HEK293 (cell line): Measurements from ENCODE around the gene TEX14.

Experiments
- CTCF ChIA-PET: fragments of 350-600 bp; formaldehyde crosslinking; extraction: SDS; loops from one replicate; lab custom pipeline; 2021; ENCODE audit warnings: antibody characterized with exemption; lab: Yijun Ruan, JAX
- POLR2A ChIA-PET: fragments of 300-600 bp; formaldehyde crosslinking; extraction: SDS; loops from one replicate; lab custom pipeline; 2020; ENCODE audit warnings: antibody characterized with exemption, inconsistent platforms; lab: Yijun Ruan, JAX
- H3K27ac ChIP-seq: fragments of 200-500 bp; sonication (Bioruptor generic); 2 replicates; pipeline ENCODE4 v1.5.1; 2014; ENCODE audit warnings: low read depth, low read length, control low read depth, inconsistent platforms; ENCODE audit errors: extremely low read depth
- H3K36me3 ChIP-seq, 2 experiments: fragments of 200-500 bp in 1 of 2; sonication (Bioruptor generic) in 1 of 2; 1 replicate in 1 of 2; 2 replicates in 1 of 2; pipeline ENCODE4 v1.5.1; 2014 to 2017; ENCODE audit warnings: inconsistent platforms in 2 of 2, low read length in 2 of 2; ENCODE audit not compliant: control insufficient read depth in 2 of 2, insufficient read depth in 1 of 2
- H3K4me1 ChIP-seq: fragments of 200-500 bp; sonication (Bioruptor generic); 2 replicates; pipeline ENCODE4 v1.5.1; 2014; ENCODE audit warnings: mild to moderate bottlenecking, low read length, inconsistent platforms; ENCODE audit not compliant: control insufficient read depth, insufficient read depth
- H3K4me3 ChIP-seq: 2 replicates; pipeline ENCODE4 v1.5.1; 2011; ENCODE audit warnings: low read depth, mild to moderate bottlenecking, control low read depth, low read length, moderate library complexity
- H3K9me3 ChIP-seq: fragments of 200-500 bp; sonication (Bioruptor generic); 2 replicates; pipeline ENCODE4 v1.5.1; 2014; ENCODE audit warnings: low read depth, low read length, inconsistent platforms; ENCODE audit not compliant: control insufficient read depth, insufficient read depth
- BCL6B ChIP-seq: fragments of 450-650 bp; formaldehyde crosslinking; IDR thresholded peaks from 2 replicates; pipeline ENCODE4 v1.5.1; 2017; ENCODE audit warnings: missing biosample characterization, missing genetic modification characterization
- KLF9 ChIP-seq: fragments of 450-650 bp; formaldehyde crosslinking; IDR thresholded peaks from 2 replicates; pipeline ENCODE4 v1.5.1; 2016; ENCODE audit warnings: missing biosample characterization, missing genetic modification characterization, low read depth
- PRDM10 ChIP-seq: fragments of 450-650 bp; formaldehyde crosslinking; IDR thresholded peaks from 2 replicates; pipeline ENCODE4 v1.5.1; 2016; ENCODE audit warnings: missing biosample characterization, missing genetic modification characterization
- PRDM4 ChIP-seq: fragments of 450-650 bp; formaldehyde crosslinking; IDR thresholded peaks from 2 replicates; pipeline ENCODE4 v1.5.1; 2017; ENCODE audit warnings: missing biosample characterization, missing genetic modification characterization
- REPIN1 ChIP-seq: fragments of 450-650 bp; formaldehyde crosslinking; IDR thresholded peaks from 2 replicates; pipeline ENCODE4 v1.5.1; 2017; ENCODE audit warnings: missing biosample characterization, missing genetic modification characterization, low read depth
- ZBTB26 ChIP-seq: fragments of 450-650 bp; formaldehyde crosslinking; optimal IDR thresholded peaks from 2 replicates; pipeline ENCODE3; 2016; ENCODE audit warnings: missing biosample characterization, mild to moderate bottlenecking, missing genetic modification characterization
- ZFP41 ChIP-seq: fragments of 450-650 bp; formaldehyde crosslinking; IDR thresholded peaks from 2 replicates; pipeline ENCODE4 v1.5.1; 2016; ENCODE audit warnings: missing biosample characterization, missing genetic modification characterization, borderline replicate concordance
- ZNF133 ChIP-seq: fragments of 450-650 bp; formaldehyde crosslinking; IDR thresholded peaks from 2 replicates; pipeline ENCODE4 v1.5.1; 2016; ENCODE audit warnings: missing biosample characterization, missing genetic modification characterization
- ZNF138 ChIP-seq: fragments of 450-650 bp; formaldehyde crosslinking; IDR thresholded peaks from 2 replicates; pipeline ENCODE4 v1.5.1; 2016; ENCODE audit warnings: missing biosample characterization, missing genetic modification characterization, borderline replicate concordance
- ZNF157 ChIP-seq: fragments of 450-650 bp; formaldehyde crosslinking; IDR thresholded peaks from 2 replicates; pipeline ENCODE4 v1.5.1; 2016; ENCODE audit warnings: missing biosample characterization, missing genetic modification characterization
- ZNF184 ChIP-seq: fragments of 450-650 bp; IDR thresholded peaks from 2 replicates; pipeline ENCODE4 v1.5.1; 2018; ENCODE audit warnings: missing biosample characterization, mild to moderate bottlenecking, missing genetic modification characterization
- ZNF2 ChIP-seq: fragments of 450-650 bp; formaldehyde crosslinking; IDR thresholded peaks from 2 replicates; pipeline ENCODE4 v1.5.1; 2016; ENCODE audit warnings: missing biosample characterization, missing genetic modification characterization
- ZNF311 ChIP-seq: fragments of 450-650 bp; formaldehyde crosslinking; IDR thresholded peaks from 2 replicates; pipeline ENCODE4 v1.5.1; 2017; ENCODE audit warnings: missing biosample characterization, missing genetic modification characterization, borderline replicate concordance
- ZNF324 ChIP-seq: fragments of 450-650 bp; formaldehyde crosslinking; IDR thresholded peaks from 2 replicates; pipeline ENCODE4 v1.5.1; 2016; ENCODE audit warnings: missing biosample characterization, missing genetic modification characterization
- ZNF350 ChIP-seq: fragments of 450-650 bp; formaldehyde crosslinking; IDR thresholded peaks from 2 replicates; pipeline ENCODE4 v1.5.0; 2017; ENCODE audit warnings: missing biosample characterization, mild to moderate bottlenecking, missing genetic modification characterization
- ZNF596 ChIP-seq: fragments of 450-650 bp; IDR thresholded peaks from 2 replicates; pipeline ENCODE4 v1.5.0; 2018; ENCODE audit warnings: missing biosample characterization, mild to moderate bottlenecking, missing genetic modification characterization, moderate library complexity
- ZNF629 ChIP-seq: fragments of 450-650 bp; formaldehyde crosslinking; IDR thresholded peaks from 2 replicates; pipeline ENCODE4 v1.5.1; 2017; ENCODE audit warnings: missing biosample characterization, missing genetic modification characterization
- ZNF704 ChIP-seq: fragments of 450-650 bp; formaldehyde crosslinking; IDR thresholded peaks from 2 replicates; pipeline ENCODE4 v1.5.1; 2016; ENCODE audit warnings: missing biosample characterization, missing genetic modification characterization
- ZNF792 ChIP-seq: fragments of 450-650 bp; formaldehyde crosslinking; IDR thresholded peaks from 2 replicates; pipeline ENCODE4 v1.5.1; 2016; ENCODE audit warnings: missing biosample characterization, missing genetic modification characterization
- ZSCAN16 ChIP-seq: fragments of 450-650 bp; formaldehyde crosslinking; IDR thresholded peaks from 2 replicates; pipeline ENCODE4 v1.5.1; 2016; ENCODE audit warnings: missing biosample characterization, missing genetic modification characterization

Gene TEX14

GRCh38 chr17:58605470-58605869, 86.4 kb downstream of the TEX14 start:
- Histone ChIP-seq H3K9me3 (no peaks in the 10 kb centered on the region), H3K4me1 (no peaks in the 10 kb centered on the region), H3K4me3 (no peak overlapping the region), H3K27ac (no peak overlapping the region), H3K36me3 (no peaks in the 10 kb centered on the region)
- no peak for TF ChIP-seq ZNF324
- ChIA-PET CTCF (interaction anchor here (0.7 to 2.2 kb wide), 5 partner anchors 14 to 120 kb away, joined by 3 to 11 read pairs (median 3); no protein-coding TSS in a partner anchor), POLR2A (interaction anchor here (1.4 kb wide), 1 partner anchor 26 kb away, joined by 9 read pairs; no protein-coding TSS in a partner anchor)

- H3K4me1 ChIP-seq, result no peaks in the 10 kb centered on the region
- no peak overlapping the region for H3K4me3 ChIP-seq
- CTCF ChIA-PET, result interaction anchor here (0.6 to 2.3 kb wide), 3 partner anchors 24 to 403 kb away, joined by 3 to 9 read pairs (median 9); no protein-coding TSS in a partner anchor
- no peak overlapping the region for H3K27ac ChIP-seq
- no peaks in the 10 kb centered on the region for H3K36me3 ChIP-seq
- TF ChIP-seq ZNF792 (tag by site-specific recombination) (no peak), ZNF157 (no peak), BCL6B (no peak), ZSCAN16 (no peak), ZNF629 (tag by site-specific recombination) (no peak), ZNF2 (tag by site-specific recombination) (no peak), REPIN1 (tag by site-specific recombination) (no peak)
- no peaks in the 10 kb centered on the region for H3K9me3 ChIP-seq
- POLR2A ChIA-PET, result interaction anchor here (1.9 kb wide), 1 partner anchor 30 kb away, joined by 7 read pairs; no protein-coding TSS in a partner anchor
Observed at GRCh38 chr17:58601976-58602375, 89.9 kb downstream of the TEX14 start.

- ChIA-PET POLR2A (interaction anchor here (4.8 kb wide), 1 partner anchor 34 kb away, joined by 23 read pairs; no protein-coding TSS in a partner anchor), CTCF (interaction anchor here (0.6 to 2.4 kb wide), 5 partner anchors 11 to 79 kb away, joined by 3 to 8 read pairs (median 3); no protein-coding TSS in a partner anchor)
- Histone ChIP-seq H3K4me1 (no peaks in the 10 kb centered on the region), H3K4me3 (no peak overlapping the region), H3K9me3 (no peaks in the 10 kb centered on the region), H3K27ac (no peak overlapping the region), H3K36me3 (no peaks in the 10 kb centered on the region)
- TF ChIP-seq ZNF133 (tag by site-specific recombination) (no peak), ZNF596 (tag by site-specific recombination) (no peak), ZNF324 (no peak), ZNF184 (no peak), KLF9 (tag by site-specific recombination) (no peak), ZNF311 (tag by site-specific recombination) (no peak), PRDM4 (tag by site-specific recombination) (no peak), PRDM10 (tag by site-specific recombination) (no peak), ZBTB26 (tag by site-specific recombination) (no peak), ZNF704 (tag by site-specific recombination) (no peak), ZFP41 (tag by site-specific recombination) (no peak), ZNF350 (no peak), ZNF138 (tag by site-specific recombination) (no peak), BCL6B (no peak)
Observed at GRCh38 chr17:58597371-58597770, 94.5 kb downstream of the TEX14 start.
